K562 (cell line): Measurements from ENCODE around the gene CRKL. TPM values are rescaled to one million over a fixed set of nuclear protein-coding genes. Genes with fewer than 3 reads are reported as not detected.

Source experiments
- AFF4 ChIP-seq: sonication (generic); formaldehyde crosslinking; IDR thresholded peaks from 2 replicates; pipeline ENCODE4 v1.8.0; 2023; ENCODE audit warnings: mild to moderate bottlenecking, missing genetic modification reagents
- FOS ChIP-seq: IDR thresholded peaks from 3 replicates; pipeline ENCODE4 v1.6.1; 2011; ENCODE audit not compliant: insufficient read length; ENCODE audit errors: extremely low read depth
- GABPA ChIP-seq: fragments of 200-800 bp; sonication (Bioruptor generic); conservative IDR thresholded peaks from 2 replicates; pipeline ENCODE4 v1.6.1; 2016; ENCODE audit warnings: low read depth, missing genetic modification characterization, missing compliant biosample characterization
- HIVEP1 ChIP-seq: fragments of 250-450 bp; sonication (Bioruptor Pico); IDR thresholded peaks from 2 replicates; pipeline ENCODE4 v1.4.0; 2020; ENCODE audit warnings: mild to moderate bottlenecking
- ID3 ChIP-seq, 2 experiments: fragments of 250-450 bp in 1 of 2; fragments of 450-650 bp in 1 of 2; sonication (Bioruptor Pico) in 1 of 2; IDR thresholded peaks; 2 replicates each; pipeline versions ENCODE4 v1.6.1 to v1.8.0; 2016 to 2021; ENCODE audit warnings: mild to moderate bottlenecking in 2 of 2, moderate library complexity in 2 of 2, missing compliant biosample characterization in 1 of 2, missing genetic modification characterization in 1 of 2
- IFI16 ChIP-seq: fragments of 250-450 bp; sonication (Bioruptor Pico); IDR thresholded peaks from 2 replicates; pipeline ENCODE4 v2.1.2; 2022; ENCODE audit warnings: mild to moderate bottlenecking, inconsistent platforms
- LARP7 ChIP-seq: fragments of 450-650 bp; IDR thresholded peaks from 2 replicates; pipeline ENCODE4 v1.6.1; 2016
- PTRF ChIP-seq: fragments of 450-650 bp; IDR thresholded peaks from 2 replicates; pipeline ENCODE4 v1.6.1; 2016; ENCODE audit warnings: mild to moderate bottlenecking, missing genetic modification characterization, missing compliant biosample characterization
- XRCC3 ChIP-seq: fragments of 450-650 bp; IDR thresholded peaks from 2 replicates; pipeline ENCODE4 v1.6.1; 2017; ENCODE audit warnings: mild to moderate bottlenecking, moderate library complexity
- ZBTB2 ChIP-seq: fragments of 450-650 bp; IDR thresholded peaks from 2 replicates; pipeline ENCODE4 v1.6.1; 2016; ENCODE audit warnings: antibody characterized with exemption
- ZBTB40 ChIP-seq, 2 experiments: fragments of 450-650 bp in 1 of 2; sonication (generic) in 1 of 2; formaldehyde crosslinking in 1 of 2; IDR thresholded peaks; 2 replicates each; pipeline versions ENCODE4 v1.7.1 to v1.9.0; 2016 to 2022; ENCODE audit warnings: inconsistent platforms in 1 of 2, mild to moderate bottlenecking in 1 of 2, missing genetic modification reagents in 1 of 2
- polyA plus RNA-seq, 8 experiments: library from polyadenylated mRNA; depleted of rRNA in 4 of 8; stranded (reverse) in 5 of 8; unstranded in 3 of 8; fragments of >200 nt; fragmentation: Nextera tagmentation in 2 of 8; fragmentation: Illumina TruSeq in 1 of 8; extraction: Ambion mirVana in 2 of 8; extraction: Trizol in 1 of 8; gene quantifications; 2 replicates each; pipeline versions ENCODE4 v1.2.1 to v1.2.3, GENCODE V29; 2011 to 2014; ENCODE audit warnings: inconsistent platforms in 1 of 8, missing spikeins in 1 of 8
- total RNA-seq, 7 experiments: library from RNA; depleted of rRNA in 6 of 7; stranded (reverse); fragments of >200 nt in 6 of 7; fragmentation: Illumina TruSeq in 2 of 7; extraction: Trizol in 2 of 7; gene quantifications; 2 replicates each; pipeline versions ENCODE4 v1.2.1 to v1.2.3, GENCODE V29; 2011 to 2021; ENCODE audit warnings: low replicate concordance in 1 of 7

CRKL gene
- total and polyA plus RNA-seq, 9 of the 15 experiments (the other 6 are each of a cell fraction or from before 2014, with no cell fraction given) = 100 to 263 (median 124) TPM

- TF ChIP-seq ZBTB40 (IDR thresholded peaks at IDR 0.05) (no peak), ZBTB40 (CRISPR knock-in tag; IDR thresholded peaks at IDR 0.05) (0 out of 2 replicates have a peak, but pooled peaks have one; percentile 44), PTRF (tag) (no peak), XRCC3 (no peak), FOS (no peak), GABPA (tag) (no peak), IFI16 (CRISPR knock-in tag) (no peak), ZBTB2 (no peak), LARP7 (no peak), AFF4 (no peak), ID3 (CRISPR knock-in tag; IDR thresholded peaks at IDR 0.05) (no peak), ID3 (tag; IDR thresholded peaks at IDR 0.05) (no peak), HIVEP1 (CRISPR knock-in tag) (no peak)
Observed at GRCh38 chr22:20966883-20967696, 49.9 kb downstream of the CRKL start, which contains the start of gene AIFM3 (continued).
